Esophagus muscularis mucosa (tissue), 4 donors: ENCODE results near the gene PLPP2. TPM values are rescaled to one million over a fixed set of nuclear protein-coding genes. Genes with fewer than 3 reads are reported as not detected.

Experiments used
- DNase-seq: peaks from one replicate; pipeline ENCODE4 v3.0.0-alpha.2; 2017; ENCODE audit errors: extremely low spot score
- H3K27ac ChIP-seq, 4 donors: fragments of 200-600 bp; sonication (generic); replicated peaks in 1 of 4; 1 replicate in 3 of 4; 2 replicates in 1 of 4; pipeline ENCODE4 v1.5.1; 2016 to 2019; ENCODE audit warnings: mild to moderate bottlenecking in 1 of 4
- H3K27me3 ChIP-seq, 4 donors: fragments of 200-600 bp; sonication (generic); one replicate each; pipeline versions ENCODE4 v1.5.1 to v1.6.0; 2016 to 2019
- H3K36me3 ChIP-seq, 4 donors: fragments of 200-600 bp; sonication (generic); one replicate each; pipeline ENCODE4 v1.5.1; 2016 to 2019
- H3K4me1 ChIP-seq, 4 donors: fragments of 200-600 bp; sonication (generic); one replicate each; pipeline ENCODE4 v1.5.1; 2016 to 2019
- H3K4me3 ChIP-seq, 4 donors: fragments of 200-600 bp; sonication (generic); 1 replicate in 2 of 4; 2 replicates in 2 of 4; pipeline ENCODE4 v1.5.1; 2016 to 2019; ENCODE audit warnings: mild to moderate bottlenecking in 4 of 4, moderate library complexity in 1 of 4
- H3K9me3 ChIP-seq, 4 donors: fragments of 200-600 bp; sonication (generic); 1 replicate in 3 of 4; 2 replicates in 1 of 4; pipeline ENCODE4 v1.5.1; 2016 to 2019
- CTCF ChIP-seq, 3 experiments: fragments of 200-600 bp in 2 of 3; fragments of 450-650 bp in 1 of 3; sonication (generic) in 2 of 3; IDR thresholded peaks; one replicate each; pipeline ENCODE4 v1.5.1; 2017 to 2019; ENCODE audit warnings: antibody characterized with exemption in 3 of 3, mild to moderate bottlenecking in 2 of 3, moderate library complexity in 1 of 3
- EP300 ChIP-seq: sonication (generic); formaldehyde crosslinking; IDR thresholded peaks from one replicate; pipeline ENCODE4 v1.6.1; 2017; ENCODE audit warnings: antibody characterized with exemption
- POLR2A ChIP-seq: fragments of 450-650 bp; IDR thresholded peaks from one replicate; pipeline ENCODE4 v1.6.1; 2017; ENCODE audit warnings: antibody characterized with exemption, moderate library complexity, mild to moderate bottlenecking, low read depth
- POLR2AphosphoS5 ChIP-seq, 2 donors: sonication (generic); formaldehyde crosslinking; IDR thresholded peaks; one replicate each; pipeline ENCODE4 v1.6.1; 2017; ENCODE audit warnings: antibody characterized with exemption in 2 of 2
- WGBS: methylation state at CpG from one replicate; pipeline ENCODE4 v1.1.5; 2018; 5-methylcytosine and 5-hydroxymethylcytosine counted together
- intact Hi-C: fragments of 100-400 bp; cut with DNase I; formaldehyde crosslinking; loops from one replicate; pipeline ENCODE4 v1.15.1; 2023
- total RNA-seq, 4 donors: library from RNA; depleted of rRNA; stranded (reverse); fragments of >200 nt; gene quantifications; one replicate each; pipeline versions ENCODE4 v1.1.0 to v1.2.1, GENCODE V29; 2016

The PLPP2 gene
- total RNA-seq, 4 donors from 2014 or later = 2.1 to 9.1 (median 5.0) TPM

GRCh38 chr19:291561-292280, 518 bp upstream of the PLPP2 start:
- peak overlapping the region in 2 of 4 donors; percentile 44 to 68 for H3K27ac ChIP-seq
- H3K27me3 ChIP-seq = peaks cover 0 to 54% (median 38%) of the 10 kb centered on the region in 4 donors
- TF ChIP-seq CTCF (IDR thresholded peaks at IDR 0.05) = no peak
- TF ChIP-seq POLR2A = no peak
- TF ChIP-seq EP300 = no peak
- no peak for TF ChIP-seq POLR2AphosphoS5 (IDR thresholded peaks at IDR 0.05)
- intact Hi-C loops = no loop called here
- no peaks in the 10 kb centered on the region for H3K36me3 ChIP-seq
- peaks cover 25 to 52% (median 46%) of the 10 kb centered on the region in 4 donors for H3K4me1 ChIP-seq
- WGBS = 43% methylated on average over 35 of the region's 71 CpGs
- no peaks in the 10 kb centered on the region for H3K9me3 ChIP-seq
- no peak for DNase-seq
- H3K4me3 ChIP-seq = peak overlapping the region; percentile 24 to 48 (median 42)

- peaks cover 19 to 44% (median 38%) of the 10 kb centered on the region in 4 donors for H3K4me1 ChIP-seq
- intact Hi-C loops = no loop called here
- no peaks in the 10 kb centered on the region for H3K9me3 ChIP-seq
- no peak for TF ChIP-seq POLR2A
- TF ChIP-seq POLR2AphosphoS5 (IDR thresholded peaks at IDR 0.05) = no peak
- no peak for TF ChIP-seq EP300
- no peak for TF ChIP-seq CTCF (IDR thresholded peaks at IDR 0.05)
- WGBS = 26% methylated on average over 12 of the region's 51 CpGs
- peaks cover 0 to 54% (median 38%) of the 10 kb centered on the region in 4 donors for H3K27me3 ChIP-seq
- H3K27ac ChIP-seq = peak overlapping the region; percentile 35 to 76 (median 62)
- no peak for DNase-seq
- H3K36me3 ChIP-seq = no peaks in the 10 kb centered on the region
- H3K4me3 ChIP-seq = peak overlapping the region; percentile 48 to 62 (median 50)
Observed at GRCh38 chr19:290372-291005, 714 bp downstream of the PLPP2 start.

GRCh38 chr19:289651-290371, 1.4 kb downstream of the PLPP2 start:
- H3K27me3 ChIP-seq = peaks cover 0 to 50% (median 38%) of the 10 kb centered on the region in 4 donors
- H3K36me3 ChIP-seq = no peaks in the 10 kb centered on the region
- no peak for TF ChIP-seq EP300
- TF ChIP-seq CTCF (IDR thresholded peaks at IDR 0.05) = no peak
- no peak for TF ChIP-seq POLR2A
- intact Hi-C loops = no loop called here
- no peak for DNase-seq
- H3K4me1 ChIP-seq = peaks cover 13 to 38% (median 31%) of the 10 kb centered on the region in 4 donors
- 66% methylated on average over 23 of the region's 26 CpGs for WGBS
- peak overlapping the region in 2 of 4 donors; percentile 48 to 62 for H3K4me3 ChIP-seq
- H3K9me3 ChIP-seq = no peaks in the 10 kb centered on the region
- peak overlapping the region in 3 of 4 donors; percentile 51 to 76 (median 72) for H3K27ac ChIP-seq

- intact Hi-C loops = no loop called here
- 87% methylated on average over 6 of the region's 10 CpGs for WGBS
- Histone ChIP-seq H3K27me3 (peaks cover 0 to 41% (median 32%) of the 10 kb centered on the region in 4 donors), H3K9me3 (no peaks in the 10 kb centered on the region), H3K36me3 (no peaks in the 10 kb centered on the region), H3K4me3 (no peak overlapping the region), H3K27ac (peak overlapping the region in 1 of 4 donors; percentile 76), H3K4me1 (peaks cover 7 to 29% (median 22%) of the 10 kb centered on the region in 4 donors)
- DNase-seq = no peak
- no peak for TF ChIP-seq EP300
- no peak for TF ChIP-seq POLR2AphosphoS5 (IDR thresholded peaks at IDR 0.05)
- TF ChIP-seq POLR2A = no peak
- no peak for TF ChIP-seq CTCF (IDR thresholded peaks at IDR 0.05)
Observed at GRCh38 chr19:288911-289310, 2.3 kb downstream of the PLPP2 start.
